Measurements from ENCODE around the gene ZNF12.

GRCh38 chr7:6700793-6701192 is 6.0 kb downstream of the ZNF12 start:
- TF ChIP-seq, protein P1, sequence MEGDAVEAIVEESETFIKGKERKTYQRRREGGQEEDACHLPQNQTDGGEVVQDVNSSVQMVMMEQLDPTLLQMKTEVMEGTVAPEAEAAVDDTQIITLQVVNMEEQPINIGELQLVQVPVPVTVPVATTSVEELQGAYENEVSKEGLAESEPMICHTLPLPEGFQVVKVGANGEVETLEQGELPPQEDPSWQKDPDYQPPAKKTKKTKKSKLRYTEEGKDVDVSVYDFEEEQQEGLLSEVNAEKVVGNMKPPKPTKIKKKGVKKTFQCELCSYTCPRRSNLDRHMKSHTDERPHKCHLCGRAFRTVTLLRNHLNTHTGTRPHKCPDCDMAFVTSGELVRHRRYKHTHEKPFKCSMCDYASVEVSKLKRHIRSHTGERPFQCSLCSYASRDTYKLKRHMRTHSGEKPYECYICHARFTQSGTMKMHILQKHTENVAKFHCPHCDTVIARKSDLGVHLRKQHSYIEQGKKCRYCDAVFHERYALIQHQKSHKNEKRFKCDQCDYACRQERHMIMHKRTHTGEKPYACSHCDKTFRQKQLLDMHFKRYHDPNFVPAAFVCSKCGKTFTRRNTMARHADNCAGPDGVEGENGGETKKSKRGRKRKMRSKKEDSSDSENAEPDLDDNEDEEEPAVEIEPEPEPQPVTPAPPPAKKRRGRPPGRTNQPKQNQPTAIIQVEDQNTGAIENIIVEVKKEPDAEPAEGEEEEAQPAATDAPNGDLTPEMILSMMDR (IDR thresholded peaks at IDR 0.05; ENCODE audit: low read length): no peak
- TF ChIP-seq EZH2 (optimal IDR thresholded peaks at IDR 0.05; ENCODE audit: low read depth, low read length) (no peak), EZH2phosphoT487 (IDR thresholded peaks at IDR 0.05; ENCODE audit: low read length) (no peak)

All from MM.1S (cell line).